Measurements from ENCODE around the gene ALK.

ALK gene

DNA sequence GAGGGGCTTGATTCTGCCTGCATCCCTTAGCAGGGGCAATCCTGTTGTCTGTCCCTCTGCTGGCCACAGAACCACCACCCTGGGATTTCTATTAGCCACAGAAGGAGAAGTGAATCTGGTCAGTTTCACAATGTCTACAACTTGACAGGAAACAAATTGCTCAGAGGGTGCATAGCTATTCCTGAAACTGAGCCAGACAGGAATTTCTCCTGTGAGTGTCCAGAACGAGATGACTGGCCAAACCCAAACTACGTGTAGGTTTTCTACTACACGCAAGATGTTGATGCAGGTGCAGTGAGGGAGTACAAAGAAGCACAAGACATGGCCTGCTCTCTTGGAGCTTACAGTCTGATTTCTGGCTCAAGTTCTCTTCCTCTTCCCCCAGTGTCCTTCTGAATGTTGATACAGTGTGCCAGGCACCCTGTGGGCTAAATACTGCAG is 604.3 kb downstream of the ALK start:
- no peak for DNase-seq (ENCODE audit: low read depth)

DNA sequence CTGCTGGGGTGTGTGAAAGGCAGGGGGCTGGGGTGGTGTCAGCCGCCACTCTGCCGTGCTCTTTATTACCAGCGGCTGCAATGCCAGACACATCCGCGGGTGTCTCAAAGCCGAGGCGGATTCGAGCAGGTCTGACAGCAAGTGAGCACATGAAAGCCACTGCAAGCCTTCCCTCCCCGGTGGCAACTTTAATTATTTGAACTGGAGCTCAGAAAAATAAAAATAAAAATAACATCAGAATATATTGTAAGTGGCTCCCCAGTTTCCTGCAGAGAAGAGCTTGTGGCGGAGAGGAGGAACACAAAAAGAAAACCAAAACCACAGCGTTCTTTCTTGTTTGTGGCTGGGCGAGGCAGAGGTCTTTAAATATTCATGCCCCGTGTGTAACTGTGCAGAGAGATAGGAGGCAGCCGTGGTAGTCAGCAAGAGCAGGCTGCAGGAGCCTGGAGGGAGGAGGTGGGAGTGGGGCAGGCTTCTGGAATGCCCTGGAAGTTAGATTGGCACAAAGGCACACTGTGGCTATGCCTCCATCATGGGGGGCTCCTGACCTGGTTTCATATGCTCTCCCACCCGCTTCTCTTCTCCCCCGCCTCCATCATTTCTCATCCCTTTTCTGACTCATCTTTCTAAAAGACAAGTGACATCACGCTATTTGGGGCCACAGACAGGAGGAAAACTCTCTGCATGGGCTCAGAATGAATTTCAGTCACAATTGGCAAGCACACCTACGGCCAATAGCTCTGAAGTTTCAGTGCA is 606.4 kb downstream of the ALK start:
- peak; percentile 44 for DNase-seq (ENCODE audit: low read depth)

DNA sequence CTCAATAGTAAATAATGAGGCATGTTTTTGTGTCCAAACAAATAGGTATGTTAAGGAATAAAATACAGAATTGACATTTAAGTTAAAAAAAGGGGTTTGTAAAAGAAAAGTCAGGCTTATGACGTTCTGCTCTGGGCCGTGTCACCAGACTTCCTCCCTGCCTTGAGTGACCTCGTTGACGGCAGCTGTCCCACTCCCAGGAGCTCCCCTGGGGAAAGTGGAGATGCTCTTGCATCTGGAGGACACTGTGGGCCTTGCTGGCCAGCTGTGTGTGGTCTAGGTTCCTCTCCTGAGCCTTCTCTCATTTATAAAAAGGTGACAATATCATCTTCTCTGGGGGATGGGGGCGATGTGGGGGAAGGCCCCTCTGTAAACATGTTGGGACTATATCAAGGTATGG is 609.9 kb downstream of the ALK start:
- DNase-seq (ENCODE audit: low read depth) = no peak

DNA sequence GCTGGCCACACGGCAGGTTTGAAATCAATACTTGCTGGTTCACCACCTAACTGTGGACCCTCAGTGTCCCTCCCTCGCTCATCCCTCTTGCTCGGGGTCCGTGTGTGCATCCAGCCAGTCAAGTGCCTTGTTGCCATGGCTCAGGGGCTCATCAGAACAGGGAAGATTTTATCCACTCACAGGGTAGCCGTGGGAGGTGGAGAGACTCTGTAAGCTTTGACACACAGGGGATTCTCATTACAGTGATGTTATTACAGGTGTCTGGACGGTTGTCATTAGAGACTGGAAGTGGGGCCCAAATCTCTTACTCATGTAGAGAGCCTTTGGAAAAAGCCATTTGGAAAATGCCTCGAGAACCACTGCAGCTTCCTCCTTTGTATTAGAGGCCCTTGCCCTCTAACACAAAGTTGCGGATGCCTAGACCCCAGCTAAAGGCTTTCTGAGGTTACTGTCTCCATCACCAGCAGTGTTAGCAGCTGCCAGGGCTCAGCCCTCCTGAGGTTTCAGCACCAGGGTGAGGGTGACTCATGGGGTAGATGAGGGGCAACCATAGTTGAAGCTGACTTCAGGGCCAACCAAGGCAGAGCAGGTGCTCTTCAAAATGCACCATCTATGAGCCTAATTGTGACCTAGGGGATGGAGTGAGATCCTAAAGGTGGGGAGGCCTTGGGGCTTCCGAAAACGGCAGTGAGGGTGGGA is 610.6 kb downstream of the ALK start:
- DNase-seq (ENCODE audit: low read depth) = no peak

DNA sequence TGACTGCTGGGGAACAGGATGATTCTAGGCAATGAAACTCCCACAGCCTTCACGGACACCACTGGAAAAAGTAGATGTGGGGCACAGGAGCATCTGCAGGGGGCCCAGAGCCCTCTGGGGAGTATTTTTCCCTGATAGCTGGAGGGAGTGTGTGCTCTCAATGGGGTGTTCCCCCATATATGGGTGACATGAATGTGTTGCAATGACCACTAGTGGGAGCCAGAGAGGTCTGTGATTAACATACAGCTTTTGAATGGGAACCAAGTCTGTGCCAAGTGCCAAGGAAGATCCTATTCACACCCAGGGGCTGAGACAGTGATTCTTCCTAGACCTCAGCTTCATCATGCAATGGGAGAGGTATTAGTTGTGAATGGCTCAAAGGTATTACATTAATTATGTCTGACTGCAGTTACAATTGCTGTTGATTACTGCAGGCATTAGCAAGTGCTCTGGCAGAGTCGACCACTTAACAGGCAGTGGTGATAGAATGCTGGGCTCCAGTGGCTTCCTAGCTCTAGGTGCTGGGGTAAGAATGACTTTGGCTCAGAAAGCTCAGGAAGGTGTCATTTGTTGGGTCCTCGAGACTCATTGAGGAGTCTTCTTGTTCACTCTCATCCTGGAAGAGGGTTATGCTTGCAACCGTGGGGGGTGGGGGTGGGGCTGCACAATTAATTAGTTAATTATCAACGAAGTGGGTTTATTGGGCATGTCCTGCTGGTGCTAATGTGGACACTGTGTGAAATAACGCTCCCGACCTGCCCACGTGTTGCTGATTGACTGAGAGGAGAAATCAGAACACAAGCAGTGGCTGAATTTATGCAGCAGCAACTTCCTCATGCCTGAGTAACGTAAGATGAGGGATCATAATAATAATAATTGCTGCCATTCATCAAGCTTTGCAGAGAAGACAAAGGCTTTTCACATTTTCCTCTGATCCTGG is 612.0 kb downstream of the ALK start:
- DNase-seq (ENCODE audit: low read depth) = no peak

DNA sequence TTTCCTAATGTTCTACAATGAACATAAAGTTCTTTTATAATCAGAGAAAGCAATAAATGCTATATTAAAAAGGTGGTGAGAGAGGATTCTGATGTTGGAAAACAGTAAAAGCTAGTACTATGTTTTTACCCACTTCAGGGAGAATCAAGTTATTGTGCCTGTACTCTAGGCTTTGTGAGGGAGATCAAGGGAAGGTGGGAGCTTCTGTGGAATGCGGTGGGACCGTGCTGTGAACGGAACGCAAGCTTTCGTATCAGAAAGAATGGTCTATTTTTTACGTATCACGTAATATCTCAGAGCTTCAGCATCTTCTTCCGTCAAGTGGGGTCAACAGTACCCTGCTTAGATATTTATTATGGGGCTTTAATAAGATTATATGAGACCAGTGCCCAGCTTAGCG is 613.0 kb downstream of the ALK start:
- no peak for DNase-seq (ENCODE audit: low read depth)

DNA sequence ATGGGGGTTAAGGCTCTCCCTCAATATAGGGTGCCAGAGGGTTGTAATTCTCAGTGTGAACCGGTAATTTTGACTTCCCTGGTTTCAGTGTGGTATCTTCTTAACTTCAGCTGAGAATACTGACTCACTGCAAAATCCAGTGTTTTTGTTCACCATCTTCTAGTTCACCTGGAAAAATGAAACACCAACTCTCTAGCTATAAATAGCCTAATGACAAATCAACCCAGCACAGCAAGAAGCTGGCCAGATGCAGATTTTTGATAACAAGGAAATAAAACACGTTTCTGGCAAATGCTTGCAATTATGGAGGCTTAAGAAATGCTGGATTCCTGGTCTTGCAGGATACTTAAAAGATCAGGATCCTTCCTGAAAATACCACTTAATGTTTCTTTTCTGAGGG is 613.9 kb downstream of the ALK start:
- DNase-seq (ENCODE audit: low read depth) = no peak

DNA sequence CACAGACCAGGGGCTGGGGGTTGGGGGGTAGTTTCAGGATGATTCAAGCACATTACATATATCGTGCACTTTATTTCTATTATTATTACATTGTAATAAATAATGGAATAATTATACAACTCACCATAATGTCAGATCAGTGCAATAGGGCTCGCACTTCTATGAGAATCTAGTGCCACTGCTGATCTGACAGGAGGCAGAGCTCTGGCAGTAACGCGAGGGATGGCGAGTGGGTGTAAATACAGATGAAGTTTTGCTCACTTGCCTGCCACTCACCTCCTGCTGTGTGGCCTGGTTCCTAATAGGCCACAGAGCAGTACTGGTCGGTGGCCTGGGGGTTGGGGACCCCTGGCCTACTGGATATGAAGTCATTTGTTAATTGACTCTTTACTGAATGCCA is 615.6 kb downstream of the ALK start:
- DNase-seq (ENCODE audit: low read depth) = no peak

DNA sequence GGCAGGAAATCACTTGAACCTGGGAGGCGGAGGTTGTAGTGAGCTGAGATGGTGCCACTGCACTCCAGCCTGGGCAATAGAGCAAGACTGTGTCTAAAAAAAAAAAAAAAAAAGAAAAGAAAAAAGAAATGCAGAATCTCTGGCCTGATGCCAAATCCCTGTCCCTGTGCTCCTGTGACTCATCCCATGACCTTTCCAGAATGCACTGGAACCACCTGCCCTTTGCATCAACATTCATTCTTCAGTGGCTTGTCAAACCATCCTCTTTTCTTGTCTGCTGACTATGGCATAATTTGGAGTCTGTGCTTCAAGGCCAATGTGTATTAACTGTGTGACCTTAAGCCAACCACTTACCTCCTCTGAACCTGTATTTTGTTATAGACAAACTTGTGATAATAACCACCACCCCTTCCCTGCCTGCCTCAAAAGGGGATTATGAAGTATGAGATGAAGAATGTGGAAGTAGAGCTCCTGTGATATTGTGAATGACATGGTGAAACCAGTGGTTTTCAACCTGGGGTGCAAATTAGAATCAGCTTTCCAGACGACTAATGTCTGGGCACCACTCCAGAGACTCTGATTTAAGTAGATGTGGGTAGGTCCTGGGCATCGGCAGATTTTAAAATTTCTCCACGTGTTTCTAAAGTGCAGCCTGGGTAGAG is 616.9 kb downstream of the ALK start:
- no peak for DNase-seq (ENCODE audit: low read depth)

DNA sequence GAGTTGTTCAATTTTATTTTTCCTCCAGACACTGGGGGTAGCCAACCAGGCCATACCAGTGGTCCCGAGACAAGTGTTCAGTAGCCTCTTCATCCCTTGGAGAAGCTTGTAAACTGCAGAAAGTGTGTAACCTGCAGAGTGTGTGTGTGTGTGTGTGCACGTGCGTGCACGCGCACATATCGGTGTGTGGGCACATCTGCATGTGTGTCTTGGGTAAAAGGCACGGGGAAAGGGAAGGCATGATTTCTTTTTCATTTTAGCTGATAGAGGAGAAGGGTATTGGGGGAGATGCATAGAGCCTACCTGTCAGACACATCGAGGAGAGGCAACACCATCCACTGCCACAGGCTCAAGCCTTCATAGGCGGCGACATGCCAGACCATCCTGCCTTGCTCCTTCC is 624.8 kb downstream of the ALK start:
- no peak for DNase-seq (ENCODE audit: low read depth)

DNA sequence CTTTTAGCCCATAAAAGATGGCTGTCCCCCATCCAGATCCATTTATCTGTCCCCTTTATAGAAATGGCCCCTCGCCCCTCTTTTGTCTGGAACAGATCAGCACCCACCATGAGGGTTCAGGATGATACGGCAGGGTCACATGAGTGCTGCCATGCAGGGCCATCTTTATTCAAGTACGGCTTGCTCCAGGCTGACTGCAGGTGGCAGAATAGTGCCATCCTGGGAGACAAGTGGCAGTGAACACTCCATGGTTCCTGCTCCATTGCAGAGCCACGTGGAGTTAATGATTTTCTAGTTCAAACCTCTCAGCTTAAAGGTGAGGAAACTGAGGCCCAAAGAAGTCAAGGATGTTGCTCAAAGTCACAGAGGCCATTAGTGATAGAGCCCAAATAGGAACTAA is 625.5 kb downstream of the ALK start:
- no peak for DNase-seq (ENCODE audit: low read depth)

DNA sequence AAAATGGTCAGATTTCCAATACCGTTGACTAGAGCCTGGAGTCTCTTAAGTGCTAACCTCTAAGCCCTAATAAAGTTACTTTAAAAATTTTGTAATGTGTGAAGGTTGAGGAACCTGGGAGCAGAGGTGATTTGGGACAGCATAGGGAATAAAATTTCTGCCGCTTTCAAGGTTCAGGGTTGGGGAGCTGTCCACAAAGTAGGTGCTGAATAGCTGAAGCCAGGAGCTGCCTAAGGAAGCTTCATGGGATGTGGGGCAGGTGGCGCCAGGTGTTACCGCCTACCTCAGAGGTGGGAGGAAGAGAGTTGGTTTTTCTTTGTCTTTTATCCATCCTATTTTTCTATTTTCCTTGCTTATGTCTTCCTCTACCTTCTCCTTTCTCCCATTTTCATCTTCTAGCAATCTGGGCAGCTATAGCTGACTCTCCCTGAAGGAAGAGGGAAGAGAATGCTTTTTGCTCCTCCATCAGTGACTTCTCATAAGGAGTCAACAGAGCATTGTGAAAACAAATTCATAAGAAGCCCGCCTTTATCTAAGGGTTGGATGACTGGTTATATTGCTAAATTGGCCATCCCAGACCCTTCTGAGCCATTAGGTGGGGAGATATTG is 627.5 kb downstream of the ALK start:
- no peak for DNase-seq (ENCODE audit: low read depth)

DNA sequence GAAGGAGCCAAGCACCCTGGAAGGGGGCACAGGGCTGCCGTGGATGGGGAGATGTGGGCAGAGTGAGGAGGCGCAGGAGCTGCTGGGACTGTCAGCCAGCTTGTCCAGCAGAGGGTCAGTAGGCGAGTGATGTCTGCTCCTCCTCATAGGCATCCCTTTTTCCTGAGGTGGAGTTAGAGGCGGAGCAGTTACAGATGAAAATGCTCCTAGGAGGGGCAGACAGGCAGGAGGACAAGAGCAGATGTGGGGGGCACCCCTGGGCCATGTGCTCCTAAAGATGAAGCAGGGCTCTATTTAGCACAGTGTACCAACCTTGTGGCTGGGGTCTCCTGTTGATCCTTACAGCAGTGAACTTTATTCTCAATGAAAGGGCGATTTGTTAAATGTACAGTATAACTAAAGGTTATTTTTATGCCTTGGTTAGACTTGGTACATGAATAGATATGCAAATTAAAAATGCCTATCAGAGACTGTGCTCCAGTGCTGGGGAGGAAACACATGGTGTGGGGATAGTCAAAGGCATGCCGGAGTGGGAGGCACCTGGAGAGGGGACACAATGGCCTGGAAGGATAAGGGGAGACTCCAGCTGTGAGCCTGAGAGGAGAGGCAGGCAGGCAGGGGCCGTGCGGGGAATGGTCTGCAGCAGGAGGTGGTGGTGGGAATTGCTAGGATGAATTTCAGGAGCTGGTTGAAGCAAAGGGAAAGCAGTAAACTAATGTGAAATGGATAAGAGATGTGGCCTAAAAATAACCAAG is 630.9 kb downstream of the ALK start:
- DNase-seq (ENCODE audit: low read depth) = no peak

DNA sequence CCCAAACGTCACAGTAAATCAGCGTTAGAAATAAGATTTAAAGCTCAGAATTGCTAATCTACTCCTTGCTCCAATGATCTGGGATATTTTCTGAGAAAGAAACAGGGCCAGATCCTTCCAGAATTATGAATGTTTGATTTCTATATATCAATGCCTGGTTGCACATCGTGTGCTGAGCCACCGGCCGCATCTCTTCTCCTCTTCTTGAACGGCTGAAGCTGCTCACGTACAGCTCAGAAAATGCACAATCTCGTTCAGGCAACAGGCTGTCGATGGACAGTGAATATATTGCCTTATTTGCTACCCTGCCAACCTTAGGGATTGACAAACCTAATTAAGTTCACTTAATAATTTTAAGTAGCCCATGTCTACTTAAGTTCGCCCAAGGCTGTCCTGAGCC is 636.7 kb downstream of the ALK start:
- no peak for DNase-seq (ENCODE audit: low read depth)

DNA sequence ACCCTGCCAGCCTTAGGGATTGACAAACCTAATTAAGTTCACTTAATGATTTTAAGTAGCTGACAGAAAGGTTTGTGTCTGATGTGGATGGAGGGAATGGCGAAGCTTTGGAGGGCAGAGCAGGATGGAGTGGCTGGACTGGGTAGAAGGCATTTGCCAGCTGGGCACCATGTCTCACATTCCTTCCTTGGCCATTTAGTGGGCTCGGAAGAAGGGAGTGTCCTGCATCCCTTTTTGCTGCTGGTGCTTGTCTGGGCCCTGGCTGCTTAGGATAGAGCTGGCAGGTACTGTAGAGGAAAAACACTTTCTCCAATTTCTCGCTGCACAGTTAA is 639.5 kb downstream of the ALK start:
- DNase-seq (ENCODE audit: low read depth) = no peak

DNA sequence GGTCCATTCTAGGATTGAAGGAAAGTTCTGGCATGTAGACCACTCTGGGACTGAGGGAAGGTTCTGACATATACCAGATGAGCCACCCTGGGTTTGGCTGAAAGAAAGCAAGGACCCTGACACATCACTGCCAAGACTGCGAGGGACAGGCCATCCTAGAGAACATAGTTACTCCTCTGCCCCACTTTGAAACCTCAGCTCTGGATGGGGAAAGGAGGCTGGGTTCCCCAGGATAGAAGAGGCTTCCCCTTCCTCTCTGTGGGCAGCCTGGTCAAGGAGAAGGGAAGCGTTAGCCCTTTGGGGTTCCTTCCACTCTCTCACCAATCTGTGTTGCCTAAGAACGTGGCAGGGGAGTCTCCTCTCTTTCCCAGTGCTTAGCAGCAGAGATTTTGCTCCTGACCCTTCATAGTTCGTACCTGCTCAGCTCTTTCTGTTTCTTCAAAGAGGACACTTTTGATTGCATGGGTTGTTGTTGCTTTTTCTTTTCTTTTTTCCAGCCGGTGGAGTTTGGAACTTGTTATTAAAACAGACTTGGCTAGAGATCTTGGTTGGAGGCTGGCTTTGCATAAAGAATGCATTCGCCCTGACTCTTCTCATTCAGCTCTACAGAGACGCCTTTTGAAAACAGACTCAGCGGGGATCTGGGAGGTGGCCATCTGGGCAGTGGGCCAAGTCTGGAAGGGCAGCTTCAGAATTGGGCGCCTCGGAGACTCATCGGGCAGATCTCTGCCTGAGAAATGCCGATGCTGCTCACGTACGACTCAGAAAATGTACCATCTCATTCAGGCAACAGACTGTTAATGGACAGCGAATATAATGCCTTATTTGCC is 640.1 kb downstream of the ALK start:
- DNase-seq (ENCODE audit: low read depth) = no peak

DNA sequence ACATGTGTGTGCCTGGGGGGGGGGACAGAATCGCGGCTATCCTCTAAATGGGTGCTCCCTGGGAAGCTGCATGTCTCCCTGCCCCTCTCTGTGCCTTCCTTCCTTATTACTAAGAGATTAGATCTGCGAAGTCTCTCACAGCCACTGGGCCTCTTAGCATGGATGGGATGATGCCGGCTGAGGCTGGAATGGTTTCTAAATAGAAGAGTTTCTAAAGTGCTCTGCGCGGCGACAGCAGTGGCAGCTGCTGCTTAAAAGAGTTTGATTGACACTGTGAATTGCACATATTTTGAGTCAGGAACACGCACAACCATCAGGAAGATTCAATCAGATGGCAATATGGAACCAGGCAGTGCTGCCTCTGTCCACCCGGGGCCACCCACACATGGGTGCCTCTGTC is 642.4 kb downstream of the ALK start:
- DNase-seq (ENCODE audit: low read depth) = no peak

DNA sequence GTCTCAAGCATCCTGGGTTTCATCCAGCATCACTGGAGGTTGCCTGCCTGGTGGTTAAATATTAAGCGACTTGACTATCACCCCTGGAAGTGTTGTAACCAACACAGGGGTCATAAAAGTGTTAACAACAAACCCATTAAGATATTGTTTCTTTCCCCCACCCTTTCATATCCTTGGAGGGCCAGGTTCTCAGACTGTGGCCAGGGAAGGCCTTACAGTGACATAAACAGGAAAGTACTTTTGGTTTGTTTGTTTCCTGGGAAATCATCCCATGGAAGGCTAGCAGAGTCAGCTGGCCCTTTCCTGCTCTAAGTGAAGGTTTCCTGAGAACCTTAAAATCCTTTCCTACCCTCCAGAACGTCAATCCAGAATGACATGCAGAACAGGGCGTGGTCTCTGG is 645.2 kb downstream of the ALK start:
- DNase-seq (ENCODE audit: low read depth) = no peak

DNA sequence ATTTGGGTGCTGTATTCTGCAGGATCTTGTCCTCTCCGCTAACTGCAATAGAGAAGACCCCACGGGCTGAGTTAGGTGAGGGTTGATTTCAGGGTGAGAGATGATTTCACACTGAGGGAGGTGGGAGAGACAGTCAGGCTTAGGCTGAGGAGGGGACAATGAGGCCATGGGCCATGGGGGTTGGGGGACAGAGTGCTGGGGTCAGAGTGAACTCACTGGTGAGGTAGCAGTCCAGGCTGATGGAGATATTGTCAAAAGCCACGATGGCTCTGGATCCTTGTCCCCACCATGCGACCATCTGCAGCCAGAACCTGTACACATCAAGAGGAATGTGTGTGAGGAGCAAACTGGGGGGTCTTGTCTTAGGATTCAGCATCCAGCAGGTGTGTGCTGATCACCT is 646.2 kb downstream of the ALK start:
- no peak for DNase-seq (ENCODE audit: low read depth)
